Bronchial epithelial cell (primary cell): ENCODE measurements around the gene NFIC. TPM values are rescaled to one million over a fixed set of nuclear protein-coding genes. Genes with fewer than 3 reads are reported as not detected.

Source experiments
- DNase-seq: peaks from one replicate; pipeline ENCODE4 v3.0.0-alpha.2; 2010; ENCODE audit warnings: low read depth
- FAIRE-seq: peaks from 2 replicates; lab custom pipeline; 2011; peaks lifted over from hg19 to GRCh38; lab: Jason Lieb, UNC
- H3K27me3 ChIP-seq: 2 replicates; pipeline ENCODE4 v1.5.1; 2011; ENCODE audit warnings: low read length; ENCODE audit not compliant: control insufficient read depth, insufficient read depth
- H3K36me3 ChIP-seq: 2 replicates; pipeline ENCODE4 v1.5.1; 2011; ENCODE audit warnings: low read length; ENCODE audit not compliant: control insufficient read depth, insufficient read depth
- H3K4me3 ChIP-seq: 2 replicates; pipeline ENCODE4 v1.5.1; 2011; ENCODE audit warnings: mild to moderate bottlenecking, low read depth, low read length, control low read depth
- CTCF ChIP-seq: IDR thresholded peaks from 2 replicates; pipeline ENCODE4 v1.5.1; 2011; ENCODE audit warnings: mild to moderate bottlenecking, moderate library complexity, low read length, control low read depth, inconsistent platforms; ENCODE audit not compliant: insufficient read depth, severe bottlenecking
- total RNA-seq: library from RNA; depleted of rRNA; stranded (reverse); fragments of >200 nt; gene quantifications from 2 replicates; pipeline ENCODE4 v1.2.1, GENCODE V29; 2014

Gene NFIC
- total RNA-seq, result 17.6 and 22.0 TPM in 2 replicates

GRCh38 chr19:3365836-3366752 lies at the start of gene NFIC:
NFIC (plus strand) TSS chr19:3366583; CDS start chr19:3366637, 54 bp downstream.
- H3K27me3 ChIP-seq, result no peaks in the 10 kb centered on the region
- peak within 1 kb of the TSS; percentile 86 for H3K4me3 ChIP-seq
- FAIRE-seq, result no peak
- no peak for TF ChIP-seq CTCF
- no peak for DNase-seq
- H3K36me3 ChIP-seq, result peaks cover 3% of the 10 kb centered on the region

GRCh38 chr19:3316659-3317207 lies 49.6 kb upstream of the NFIC start:
- Histone ChIP-seq H3K27me3 (peaks cover 5% of the 10 kb centered on the region), H3K36me3 (no peaks in the 10 kb centered on the region), H3K4me3 (no peak overlapping the region)
- DNase-seq (no peak), FAIRE-seq (no peak)
- TF ChIP-seq CTCF, result no peak

- no peak for FAIRE-seq
- H3K27me3 ChIP-seq, result peaks cover 2% of the 10 kb centered on the region
- no peaks in the 10 kb centered on the region for H3K36me3 ChIP-seq
- no peak overlapping the region for H3K4me3 ChIP-seq
- DNase-seq, result no peak
- no peak for TF ChIP-seq CTCF
Measured at GRCh38 chr19:3319643-3320353, 46.6 kb upstream of the NFIC start.

- DNase-seq, result no peak
- Histone ChIP-seq H3K36me3 (no peaks in the 10 kb centered on the region), H3K4me3 (no peak overlapping the region), H3K27me3 (peaks cover 2% of the 10 kb centered on the region)
- TF ChIP-seq CTCF, result no peak
- no peak for FAIRE-seq
Measured at GRCh38 chr19:3320354-3320670, 46.1 kb upstream of the NFIC start.

GRCh38 chr19:3320853-3321252 lies 45.5 kb upstream of the NFIC start:
- Histone ChIP-seq H3K27me3 (peaks cover 2% of the 10 kb centered on the region), H3K4me3 (no peak overlapping the region), H3K36me3 (no peaks in the 10 kb centered on the region)
- no peak for DNase-seq
- TF ChIP-seq CTCF, result no peak
- FAIRE-seq, result no peak
